ENCODE data around the gene TCP11L1.

GRCh38 chr11:33043221-33043830 is 4.0 kb downstream of the TCP11L1 start:
- TF ChIP-seq CTCF (IDR thresholded peaks at IDR 0.05 in 2 of 3, conservative IDR thresholded peaks at IDR 0.05 in 1 of 3; ENCODE audit: insufficient read depth in 2 of 3, low read depth in 1 of 3, low read length in 3 of 3) = no peak
- no peak for TF ChIP-seq ZNF589 (CRISPR knock-in tag; IDR thresholded peaks at IDR 0.05; ENCODE audit: low read depth)
- no peak for TF ChIP-seq CBX8 (IDR thresholded peaks at IDR 0.05; ENCODE audit: borderline replicate concordance, extremely low read depth, low read depth, low read length, poor library complexity, severe bottlenecking)
- no peak for TF ChIP-seq RAD21 (CRISPR knock-in tag; conservative IDR thresholded peaks at IDR 0.05 in 1 of 2, IDR thresholded peaks at IDR 0.05 in 1 of 2)
